GM21529 (cell line): Measurements from ENCODE around the gene PHF12.
"Not testable (repeated sequence)": the region's sequence is repeated elsewhere in the genome, so short reads cannot be mapped to it uniquely, and the experiment has no call there.

Experiments used
- ATAC-seq: cut with Tn5 transposase; IDR thresholded peaks from one replicate; pipeline ENCODE4 v1.9.1; 2021; ENCODE audit not compliant: unreplicated experiment

PHF12 gene

DNA sequence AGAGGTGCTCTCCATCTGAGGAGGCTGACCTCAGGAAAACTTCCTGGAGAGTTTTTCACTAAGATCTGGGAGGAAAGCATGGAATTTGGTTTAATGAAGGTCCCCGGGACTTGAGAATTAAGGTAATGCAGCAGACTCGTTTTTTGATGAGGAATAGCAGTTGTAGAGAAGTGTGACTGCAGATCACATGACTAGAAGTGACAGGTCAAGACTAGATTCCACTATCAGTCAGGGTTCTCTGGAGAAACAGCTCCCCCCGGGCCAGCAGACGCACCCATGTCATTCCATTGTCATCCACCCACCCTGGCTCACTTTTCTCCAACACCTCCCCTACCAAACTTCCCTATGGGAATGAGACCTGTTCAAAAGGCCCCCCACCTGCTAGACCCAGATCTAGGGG is 46.5 kb downstream of the PHF12 start:
- ATAC-seq = no peak

DNA sequence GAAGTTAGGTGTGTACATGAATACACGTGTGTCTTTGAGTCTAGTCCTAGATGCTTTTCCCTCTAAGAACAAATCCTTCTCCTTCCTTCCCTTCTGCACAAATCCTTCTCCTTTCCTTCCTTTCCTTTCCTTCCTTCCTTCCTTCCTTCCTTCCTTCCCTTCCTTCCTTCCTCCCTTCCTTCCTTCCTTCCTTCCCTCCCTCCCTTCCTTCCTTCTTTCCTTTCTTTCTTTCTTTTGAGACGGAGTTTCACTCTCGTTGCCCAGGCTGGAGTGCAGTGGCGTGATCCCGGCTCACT is 47.8 kb downstream of the PHF12 start:
- not testable (repeated sequence) for ATAC-seq

DNA sequence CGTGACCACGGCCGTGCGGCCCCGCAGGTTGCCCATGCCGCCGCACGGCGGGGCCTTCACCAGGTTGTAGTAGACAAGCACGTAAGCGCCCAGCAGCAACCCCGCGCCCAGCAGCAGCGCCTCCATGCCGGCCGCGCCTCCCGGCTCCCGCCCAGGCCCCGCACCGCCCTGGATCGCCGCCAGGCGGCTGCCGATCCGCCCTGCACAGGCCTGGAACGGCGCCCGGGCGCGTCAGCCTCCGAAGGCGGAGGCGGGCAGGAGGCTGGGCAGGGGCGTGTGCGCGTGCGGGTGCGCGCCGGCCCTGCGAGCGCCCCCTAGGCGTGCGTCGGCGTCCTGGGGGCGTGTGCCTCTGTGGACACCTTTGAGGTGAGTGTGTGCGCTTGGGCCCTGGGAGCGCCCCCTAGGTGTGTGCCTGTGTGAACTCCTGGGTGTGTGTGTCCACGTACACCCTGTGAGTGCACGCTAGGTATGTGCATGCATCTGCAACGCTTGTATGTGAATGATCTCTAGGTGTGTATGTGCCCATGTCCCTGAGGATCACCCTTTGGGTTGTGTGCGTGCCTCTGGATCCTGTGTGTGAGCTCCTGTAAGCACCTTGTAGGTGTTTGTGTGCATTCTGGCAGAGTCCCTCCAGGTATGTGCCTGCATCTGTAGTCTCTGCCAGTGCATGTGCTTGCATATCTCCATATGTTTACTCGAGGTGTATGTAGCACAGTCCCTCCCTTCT is 48.3 kb downstream of the PHF12 start, which contains the start of gene DHRS13:
Gene DHRS13 (minus strand): TSS at position 261 of the 727 bp plus-strand sequence. CDS start 135 bp downstream, at position 126.
- peak; percentile 82 for ATAC-seq

DNA sequence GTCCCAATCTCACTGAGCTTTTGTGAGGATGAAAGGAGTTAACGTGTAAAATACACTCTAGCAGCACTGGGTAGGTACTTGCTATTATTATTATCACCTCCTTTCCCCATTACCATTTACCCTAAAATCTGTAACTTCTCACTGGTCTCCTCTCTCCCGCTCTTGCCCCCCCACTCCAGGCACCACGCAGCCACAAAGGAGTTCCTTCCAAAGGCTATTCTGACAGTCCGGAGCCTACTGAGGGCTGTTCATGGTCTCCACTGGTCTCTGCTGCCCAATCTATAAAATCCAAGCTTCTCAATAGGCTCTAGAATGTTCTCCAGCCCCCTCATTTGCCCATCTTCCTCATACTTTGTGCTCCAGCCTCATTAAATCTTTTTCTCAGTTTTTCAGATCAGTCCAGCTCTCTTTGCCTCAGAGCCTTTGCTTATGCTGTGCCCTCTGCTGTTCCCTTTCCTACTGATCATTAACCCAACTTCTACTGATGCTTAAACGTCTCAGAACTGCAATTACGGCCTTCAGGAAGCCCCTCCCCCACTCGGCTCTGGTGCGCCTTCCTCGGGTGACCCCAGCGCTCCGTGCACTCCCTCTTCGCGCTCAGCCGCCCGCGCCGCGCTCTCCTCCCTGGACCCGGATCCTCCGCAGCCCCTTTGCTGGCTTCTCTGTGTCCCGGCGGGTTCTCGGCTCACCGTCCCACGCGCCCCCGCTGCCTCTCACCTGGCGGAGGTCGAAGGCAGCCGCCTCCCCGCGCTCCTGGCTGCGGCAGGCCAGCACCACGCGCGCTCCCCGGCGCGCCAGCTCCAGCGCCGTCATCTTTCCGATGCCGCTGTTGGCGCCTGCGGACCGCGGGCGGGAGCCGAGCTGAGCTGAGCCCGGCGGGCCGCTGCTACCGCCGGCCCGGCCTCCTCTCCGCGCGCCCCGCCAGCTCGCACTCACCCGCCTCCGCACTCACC is 49.2 kb downstream of the PHF12 start:
- peak; percentile 19 for ATAC-seq

- no peak for ATAC-seq
Observed at GRCh38 chr17:28900986-28901726, 50.2 kb downstream of the PHF12 start.

DNA sequence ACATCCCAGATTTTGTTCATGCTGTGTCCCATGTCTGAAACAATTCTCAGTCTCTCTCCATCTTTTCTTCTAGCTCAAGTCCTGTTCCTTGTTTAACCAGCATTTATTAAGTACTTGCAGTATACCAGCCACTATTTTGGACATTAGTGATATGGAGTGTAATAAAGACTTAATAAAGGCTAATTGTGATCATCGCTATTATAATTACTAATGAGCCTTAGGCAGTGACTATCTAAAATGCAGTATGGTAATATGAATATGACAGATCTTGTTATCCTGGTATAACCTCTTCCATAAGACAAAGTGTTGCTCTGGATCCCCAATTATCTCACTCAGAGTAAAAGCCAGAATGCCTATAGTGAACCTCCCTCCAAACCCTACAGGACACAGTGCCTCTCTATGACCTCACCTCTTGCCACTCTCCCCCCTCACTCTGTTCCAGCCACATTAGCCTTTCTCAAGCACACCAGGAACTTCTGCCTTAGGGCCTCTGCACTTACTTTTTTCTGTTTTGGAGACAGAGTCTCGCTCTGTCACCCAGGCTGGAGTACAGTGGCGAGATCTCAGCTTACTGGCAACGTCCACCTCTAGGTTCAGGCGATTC is 52.0 kb downstream of the PHF12 start:
- ATAC-seq = no peak

DNA sequence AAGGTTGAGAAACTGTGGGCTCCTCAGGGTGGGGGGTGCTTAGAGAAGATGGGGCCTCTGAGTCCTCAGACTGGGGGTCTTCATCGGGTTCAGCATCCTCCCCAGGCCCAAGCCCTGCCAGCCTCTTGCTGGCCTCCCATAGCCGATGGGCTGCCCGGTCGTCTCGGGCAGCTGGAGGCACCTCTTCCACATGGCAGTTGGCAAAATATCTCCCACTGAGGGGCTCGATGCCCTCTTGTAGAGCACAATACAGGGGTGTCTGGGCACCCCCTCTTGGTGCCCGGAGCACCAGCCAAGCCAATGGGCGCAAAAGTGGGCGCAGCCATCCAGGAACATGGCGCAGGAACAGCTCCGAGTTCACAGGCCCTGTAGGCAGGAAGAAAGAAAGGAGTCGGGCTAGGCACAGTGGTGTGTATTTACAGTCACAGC is 52.8 kb downstream of the PHF12 start:
- no peak for ATAC-seq

- no peak for ATAC-seq
Observed at GRCh38 chr17:28897769-28898526, 53.4 kb downstream of the PHF12 start.

DNA sequence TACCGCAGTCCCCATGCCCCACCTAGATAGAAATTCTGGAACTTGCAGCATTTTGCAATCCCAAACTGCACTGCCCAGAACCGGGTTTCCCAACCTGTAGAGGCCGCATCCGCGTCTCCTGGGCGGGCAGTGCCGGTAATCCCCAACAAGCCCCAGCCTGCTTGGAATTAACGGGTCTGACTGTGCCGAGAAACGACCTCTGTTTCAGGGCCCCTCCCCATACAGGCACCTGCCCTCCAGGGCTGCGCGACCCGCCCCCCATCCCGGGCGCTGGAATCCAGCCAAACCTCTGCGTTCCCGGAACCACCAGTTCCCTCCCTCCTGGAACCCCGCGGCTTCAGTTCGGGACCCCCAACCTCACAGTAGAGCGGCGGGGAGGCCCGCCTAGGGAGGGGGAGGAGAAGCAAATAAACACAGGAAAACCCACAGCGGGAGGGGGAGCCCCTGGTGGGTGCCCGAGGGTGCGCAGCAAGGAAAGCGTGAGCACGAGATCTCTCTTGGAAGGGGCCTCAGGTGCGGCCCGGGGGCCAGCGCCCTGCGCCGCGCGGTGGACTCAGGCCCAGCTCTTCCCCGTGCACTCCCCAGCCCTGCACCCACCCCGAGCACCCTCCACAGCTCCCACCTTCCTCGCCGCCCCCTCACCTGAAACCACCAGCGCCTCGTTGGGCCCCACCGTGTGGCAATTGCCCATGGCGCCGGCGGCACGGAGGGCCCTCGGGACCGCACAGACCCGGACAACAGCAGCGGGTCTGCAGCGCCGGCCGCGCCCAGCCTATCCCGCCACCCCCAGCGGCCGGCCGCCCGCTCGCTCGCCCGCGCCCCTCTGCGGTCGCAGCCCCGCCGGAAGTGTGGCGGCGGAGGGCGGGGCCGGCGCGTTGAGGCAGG is 54.2 kb downstream of the PHF12 start, which contains the start of gene FLOT2:
Gene FLOT2 (minus strand): TSS at position 850 of the 885 bp plus-strand sequence. CDS start 159 bp downstream, at position 691.
- no peak for ATAC-seq

GRCh38 chr17:28896491-28896883 is 54.8 kb downstream of the PHF12 start:
- ATAC-seq = no peak

- no peak for ATAC-seq
Observed at GRCh38 chr17:28895794-28896447, 55.4 kb downstream of the PHF12 start.

DNA sequence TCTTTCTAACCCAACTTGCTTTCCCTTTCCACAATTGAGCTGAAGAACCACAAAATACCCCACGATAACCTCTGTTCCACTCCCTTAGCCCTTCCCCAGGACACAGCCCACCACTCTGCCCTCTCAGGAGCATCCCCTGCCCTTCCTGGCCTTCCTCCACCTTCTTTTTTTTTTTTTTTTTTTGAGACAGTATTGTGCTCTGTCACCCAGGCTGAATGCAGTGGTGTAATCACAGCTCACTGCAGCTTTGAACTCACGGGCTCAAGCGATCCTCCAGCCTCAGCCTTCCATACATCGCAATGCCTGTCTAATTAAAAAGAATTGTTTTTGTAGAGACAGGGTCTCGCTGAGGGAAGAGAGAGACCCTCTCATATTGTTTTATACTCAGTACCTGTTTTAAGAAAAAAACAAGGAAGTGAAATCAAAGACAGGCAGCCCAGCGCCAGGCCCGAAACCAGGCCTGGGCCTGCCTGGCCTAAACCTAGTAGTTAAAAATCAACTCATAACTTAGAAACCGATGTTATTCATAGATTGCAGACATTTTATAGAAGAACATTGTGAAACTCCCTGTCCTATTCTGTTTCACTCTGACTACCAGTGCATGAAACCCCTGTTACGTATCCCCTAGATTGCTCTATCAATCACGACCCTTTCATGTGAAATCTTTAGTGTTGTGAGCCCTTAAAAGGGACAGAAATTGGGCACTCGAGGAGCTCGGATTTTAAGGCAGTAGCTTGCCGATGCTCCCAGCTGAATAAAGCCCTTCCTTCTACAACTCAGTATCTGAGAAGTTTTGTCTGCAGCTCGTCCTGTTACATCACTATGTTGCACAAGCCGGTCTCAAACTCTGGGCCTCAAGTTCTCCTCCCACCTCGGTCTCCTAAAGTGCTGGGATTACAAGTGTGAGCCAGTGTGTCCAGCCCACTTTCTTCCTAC is 57.8 kb downstream of the PHF12 start:
- not testable (repeated sequence) for ATAC-seq

DNA sequence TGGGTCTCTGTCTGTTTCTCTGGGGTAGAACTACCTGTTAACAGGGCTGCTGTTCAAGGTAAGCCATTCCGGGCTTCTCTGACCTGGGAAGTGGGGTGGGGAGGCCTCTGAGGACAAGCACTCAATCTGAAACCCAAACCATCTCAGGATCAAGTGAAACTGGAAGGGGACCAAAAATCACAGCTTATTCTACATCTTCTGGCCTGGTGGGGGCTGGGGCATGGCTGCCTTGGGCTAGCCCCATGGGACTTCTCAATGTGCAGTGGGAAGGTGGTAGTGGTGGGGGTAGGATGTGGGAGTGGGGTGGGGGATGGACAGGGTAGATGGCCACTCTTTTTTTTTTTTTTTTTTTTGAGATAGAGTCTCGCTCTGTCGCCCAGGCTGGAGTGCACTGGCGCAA is 59.3 kb downstream of the PHF12 start:
- peak; percentile 45 for ATAC-seq

GRCh38 chr17:28891201-28891600 is 60.1 kb downstream of the PHF12 start:
- ATAC-seq = no peak

- ATAC-seq = no peak
Observed at GRCh38 chr17:28889996-28890395, 61.3 kb downstream of the PHF12 start.

- no peak for ATAC-seq
Observed at GRCh38 chr17:28888832-28889231, 62.5 kb downstream of the PHF12 start.

- no peak for ATAC-seq
Observed at GRCh38 chr17:28887871-28888471, 63.3 kb downstream of the PHF12 start.
